Spleen (tissue), 11 donors: ENCODE data around the gene CSF3R. TPM values are rescaled to one million over a fixed set of nuclear protein-coding genes. Genes with fewer than 3 reads are reported as not detected.
"Not testable (repeated sequence)": the region's sequence is repeated elsewhere in the genome, so short reads cannot be mapped to it uniquely, and the experiment has no call there.

Experiments used
- DNase-seq: peaks from one replicate; pipeline ENCODE4 v3.0.0-alpha.2; 2020
- H3K27ac ChIP-seq, 8 donors: fragments of 200-600 bp; sonication (generic) in 7 of 8; 1 replicate in 4 of 8; 2 replicates in 4 of 8; pipeline versions ENCODE4 v1.5.0 to v1.8.0; 2016 to 2021; ENCODE audit warnings: inconsistent platforms in 4 of 8, mild to moderate bottlenecking in 4 of 8, moderate library complexity in 1 of 8
- H3K27me3 ChIP-seq, 7 donors: fragments of 200-600 bp; sonication (generic) in 6 of 7; replicated peaks in 1 of 7; 1 replicate in 4 of 7; 2 replicates in 3 of 7; pipeline versions ENCODE4 v1.5.0 to v1.8.0; 2016 to 2021; ENCODE audit warnings: inconsistent platforms in 3 of 7, mild to moderate bottlenecking in 1 of 7
- H3K36me3 ChIP-seq, 6 donors: fragments of 200-600 bp; sonication (generic) in 5 of 6; 1 replicate in 4 of 6; 2 replicates in 2 of 6; pipeline versions ENCODE4 v1.5.0 to v1.8.0; 2016 to 2021; ENCODE audit warnings: inconsistent platforms in 2 of 6
- H3K4me1 ChIP-seq, 6 donors: fragments of 200-600 bp; sonication (generic) in 5 of 6; 1 replicate in 3 of 6; 2 replicates in 3 of 6; pipeline versions ENCODE4 v1.5.0 to v1.8.0; 2016 to 2021; ENCODE audit warnings: inconsistent platforms in 3 of 6
- H3K4me3 ChIP-seq, 8 donors: fragments of 200-600 bp; sonication (generic) in 7 of 8; 1 replicate in 4 of 8; 2 replicates in 4 of 8; pipeline versions ENCODE4 v1.5.0 to v1.8.0; 2016 to 2021; ENCODE audit warnings: inconsistent platforms in 4 of 8, mild to moderate bottlenecking in 4 of 8, moderate library complexity in 2 of 8
- H3K9me3 ChIP-seq, 8 donors: fragments of 200-600 bp; sonication (generic) in 7 of 8; 1 replicate in 4 of 8; 2 replicates in 4 of 8; pipeline versions ENCODE4 v1.5.0 to v1.8.0; 2016 to 2021; ENCODE audit warnings: inconsistent platforms in 4 of 8
- CTCF ChIP-seq, 11 experiments: fragments of 200-600 bp in 7 of 11; fragments of 450-650 bp in 4 of 11; sonication (generic) in 4 of 11; IDR thresholded peaks in 8 of 11; conservative IDR thresholded peaks in 3 of 11; 1 replicate in 7 of 11; 2 replicates in 4 of 11; pipeline versions ENCODE4 v1.4.0 to v1.8.0; 2016 to 2021; ENCODE audit warnings: antibody characterized with exemption in 11 of 11, inconsistent platforms in 4 of 11, mild to moderate bottlenecking in 1 of 11
- POLR2A ChIP-seq, 3 donors: fragments of 450-650 bp; IDR thresholded peaks; one replicate each; pipeline ENCODE4 v1.5.1; 2017; ENCODE audit warnings: antibody characterized with exemption in 3 of 3, mild to moderate bottlenecking in 1 of 3
- POLR2AphosphoS5 ChIP-seq, 3 donors: sonication (generic); formaldehyde crosslinking; IDR thresholded peaks; one replicate each; pipeline ENCODE4 v1.5.1; 2017; ENCODE audit warnings: antibody characterized with exemption in 3 of 3
- WGBS, 5 donors: extraction: QIAGEN DNeasy Blood & Tissue Kit in 3 of 5; methylation state at CpG; one replicate each; pipeline versions ENCODE4 v1.1.5 to v1.1.7; 2013 to 2018; 5-methylcytosine and 5-hydroxymethylcytosine counted together
- intact Hi-C: fragments of 100-400 bp; cut with DNase I; formaldehyde crosslinking; loops from one replicate; pipeline ENCODE4 v1.15.0; 2023; ENCODE audit warnings: low total_unique reads
- polyA plus RNA-seq, 3 donors: library from polyadenylated mRNA; stranded (reverse); fragments of 200-250 nt; gene quantifications; one replicate each; pipeline ENCODE4 v1.2.1, GENCODE V29; 2013
- total RNA-seq, 7 donors: library from RNA; depleted of rRNA in 3 of 7; stranded (reverse); fragments of >200 nt in 3 of 7; fragmentation: NEBNext Ultra II Directional in 4 of 7; extraction: Animal tissue kit (Norgen Biotek cat#: 25700) in 4 of 7; gene quantifications; one replicate each; pipeline versions ENCODE4 v1.1.0 to v1.2.1, GENCODE V29; 2016 to 2021
- donor health status: healthy with polysubstance abuse.
- donor health status: DM: no; HTN: no; CAD: no; lungs with moderate emphysema.
- donor health status: DM: no; HTN: no; CAD: no.
- donor health status: Bipolar disorder and iron deficiency.
- donor health status: healthy.
- donor health status: DM: no; HTN: no; CAD: no.
- donor health status: DM: yes; HTN: yes; CAD: no.

Gene CSF3R
- total and polyA plus RNA-seq, 10 donors, result 8.9 to 795 (median 220) TPM

GRCh38 chr1:36503159-36503558 lies 20.4 kb upstream of the CSF3R start:
- H3K27me3 ChIP-seq, result peaks cover 0 to 29% (median 6%) of the 10 kb centered on the region in 7 donors
- TF ChIP-seq CTCF (IDR thresholded peaks at IDR 0.05 in 8 of 11, conservative IDR thresholded peaks at IDR 0.05 in 3 of 11) (no peak), POLR2A (IDR thresholded peaks at IDR 0.05) (no peak), POLR2AphosphoS5 (IDR thresholded peaks at IDR 0.05) (no peak)
- no peak overlapping the region for H3K27ac ChIP-seq
- WGBS, 5 donors, result 63 to 86% (median 83%) methylated on average over 1 of the region's 1 CpG
- H3K36me3 ChIP-seq, result no peaks in the 10 kb centered on the region
- H3K4me1 ChIP-seq, result no peaks in the 10 kb centered on the region
- intact Hi-C loops, result no loop called here
- no peak for DNase-seq
- no peaks in the 10 kb centered on the region for H3K9me3 ChIP-seq
- no peak overlapping the region for H3K4me3 ChIP-seq

GRCh38 chr1:36502616-36503015 lies 19.9 kb upstream of the CSF3R start:
- Histone ChIP-seq H3K36me3 (no peaks in the 10 kb centered on the region), H3K27ac (no peak overlapping the region), H3K27me3 (peaks cover 0 to 27% (median 6%) of the 10 kb centered on the region in 7 donors), H3K4me1 (no peaks in the 10 kb centered on the region), H3K9me3 (no peaks in the 10 kb centered on the region), H3K4me3 (no peak overlapping the region)
- TF ChIP-seq POLR2AphosphoS5 (IDR thresholded peaks at IDR 0.05), result no peak
- no peak for TF ChIP-seq CTCF (IDR thresholded peaks at IDR 0.05 in 8 of 11, conservative IDR thresholded peaks at IDR 0.05 in 3 of 11)
- no peak for TF ChIP-seq POLR2A (IDR thresholded peaks at IDR 0.05)
- 77 to 95% (median 87%) methylated on average over 2 of the region's 2 CpGs for WGBS, 5 donors
- DNase-seq, result no peak
- intact Hi-C loops, result no loop called here

GRCh38 chr1:36501911-36502310 lies 19.2 kb upstream of the CSF3R start:
- H3K4me3 ChIP-seq, H3K27ac ChIP-seq, H3K9me3 ChIP-seq, H3K4me1 ChIP-seq, H3K36me3 ChIP-seq, DNase-seq, intact Hi-C loops: not testable (repeated sequence)
- peaks cover 0 to 20% (median 5%) of the 10 kb centered on the region in 7 donors for H3K27me3 ChIP-seq
- WGBS, 5 donors, result 79 to 88% (median 86%) methylated on average over 4 of the region's 4 CpGs

- no peak for DNase-seq
- no peaks in the 10 kb centered on the region for H3K4me1 ChIP-seq
- no peak overlapping the region for H3K27ac ChIP-seq
- TF ChIP-seq CTCF (IDR thresholded peaks at IDR 0.05 in 8 of 11, conservative IDR thresholded peaks at IDR 0.05 in 3 of 11) (no peak), POLR2AphosphoS5 (IDR thresholded peaks at IDR 0.05) (no peak), POLR2A (IDR thresholded peaks at IDR 0.05) (no peak)
- no peaks in the 10 kb centered on the region for H3K9me3 ChIP-seq
- H3K36me3 ChIP-seq, result no peaks in the 10 kb centered on the region
- intact Hi-C loops, result no loop called here
- no peaks in the 10 kb centered on the region for H3K27me3 ChIP-seq
- H3K4me3 ChIP-seq, result no peak overlapping the region
- 74 to 99% (median 80%) methylated on average over 2 of the region's 2 CpGs for WGBS, 5 donors
These were observed 14.5 kb upstream of the CSF3R start for GRCh38 chr1:36497207-36497606.

GRCh38 chr1:36494971-36495370 lies 12.3 kb upstream of the CSF3R start:
- Histone ChIP-seq H3K27ac (no peak overlapping the region), H3K36me3 (no peaks in the 10 kb centered on the region), H3K9me3 (no peaks in the 10 kb centered on the region), H3K4me3 (no peak overlapping the region), H3K4me1 (no peaks in the 10 kb centered on the region), H3K27me3 (no peaks in the 10 kb centered on the region)
- intact Hi-C loops, result no loop called here
- TF ChIP-seq POLR2AphosphoS5 (IDR thresholded peaks at IDR 0.05), result no peak
- no peak for TF ChIP-seq CTCF (IDR thresholded peaks at IDR 0.05 in 8 of 11, conservative IDR thresholded peaks at IDR 0.05 in 3 of 11)
- TF ChIP-seq POLR2A (IDR thresholded peaks at IDR 0.05), result no peak
- 73 to 89% (median 85%) methylated on average over 5 of the region's 5 CpGs for WGBS, 5 donors
- peak; percentile 33 for DNase-seq
